ENCODE data around the gene THSD7A.

The THSD7A gene

GRCh38 chr7:11858026-11858425 lies 26.0 kb upstream of the THSD7A start:
- no peak for TF ChIP-seq CTCF (IDR thresholded peaks at IDR 0.05; ENCODE audit: borderline replicate concordance, control extremely low read depth, extremely low read depth, insufficient read depth, missing control alignments)
- no peak for DNase-seq (ENCODE audit: low spot score)
- in situ Hi-C loops (cut with MboI; ENCODE audit: low sequenced_read_pairs, unreplicated experiment) = no loop called here

- TF ChIP-seq CTCF (IDR thresholded peaks at IDR 0.05; ENCODE audit: borderline replicate concordance, control extremely low read depth, extremely low read depth, insufficient read depth, missing control alignments) = no peak
- in situ Hi-C loops (cut with MboI; ENCODE audit: low sequenced_read_pairs, unreplicated experiment) = no loop called here
These were observed 16.3 kb upstream of the THSD7A start for GRCh38 chr7:11848251-11848650.

GRCh38 chr7:11847336-11847735 lies 15.3 kb upstream of the THSD7A start:
- in situ Hi-C loops (cut with MboI; ENCODE audit: low sequenced_read_pairs, unreplicated experiment) = no loop called here
- TF ChIP-seq CTCF (IDR thresholded peaks at IDR 0.05; ENCODE audit: borderline replicate concordance, control extremely low read depth, extremely low read depth, insufficient read depth, missing control alignments) = no peak
- DNase-seq (ENCODE audit: low spot score) = no peak

More at GRCh38 chr7:11848251-11848650, 16.3 kb upstream of the THSD7A start:
- DNase-seq (ENCODE audit: low spot score) = no peak

- DNase-seq (ENCODE audit: low spot score) = no peak
- TF ChIP-seq CTCF (IDR thresholded peaks at IDR 0.05; ENCODE audit: borderline replicate concordance, control extremely low read depth, extremely low read depth, insufficient read depth, missing control alignments) = no peak
- in situ Hi-C loops (cut with MboI; ENCODE audit: low sequenced_read_pairs, unreplicated experiment) = no loop called here
These were observed 14.5 kb upstream of the THSD7A start for GRCh38 chr7:11846361-11846955.

GRCh38 chr7:11843113-11843765 lies 11.2 kb upstream of the THSD7A start:
- DNase-seq (ENCODE audit: low spot score) = no peak
- no peak for TF ChIP-seq CTCF (IDR thresholded peaks at IDR 0.05; ENCODE audit: borderline replicate concordance, control extremely low read depth, extremely low read depth, insufficient read depth, missing control alignments)
- in situ Hi-C loops (cut with MboI; ENCODE audit: low sequenced_read_pairs, unreplicated experiment) = no loop called here

- no peak for DNase-seq (ENCODE audit: low spot score)
- TF ChIP-seq CTCF (IDR thresholded peaks at IDR 0.05; ENCODE audit: borderline replicate concordance, control extremely low read depth, extremely low read depth, insufficient read depth, missing control alignments) = no peak
- in situ Hi-C loops (cut with MboI; ENCODE audit: low sequenced_read_pairs, unreplicated experiment) = no loop called here
These were observed 9.7 kb upstream of the THSD7A start for GRCh38 chr7:11841657-11842056.

Measured in GM13976 (cell line).